H1 (cell line): ENCODE data around the gene SLC8A3. TPM values are rescaled to one million over a fixed set of nuclear protein-coding genes. Genes with fewer than 3 reads are reported as not detected.

ENCODE experiments used
- ASH2L ChIP-seq: fragments of 200-600, 300-600 bp; sonication (generic); IDR thresholded peaks from one replicate; pipeline ENCODE4 v1.7.1; 2017; ENCODE audit warnings: low read length
- JUND ChIP-seq: IDR thresholded peaks from 2 replicates; pipeline ENCODE4 v1.6.1; 2011; ENCODE audit warnings: mild to moderate bottlenecking, improper control_type of control experiment, low read length
- RNF2 ChIP-seq: fragments of 200-900, 300-1000 bp; sonication (generic); IDR thresholded peaks from 2 replicates; pipeline ENCODE4 v1.7.1; 2016; ENCODE audit warnings: borderline replicate concordance, low read depth, mild to moderate bottlenecking, antibody characterized with exemption, low read length; ENCODE audit not compliant: poor library complexity, severe bottlenecking; ENCODE audit errors: missing control alignments
- SUZ12 ChIP-seq: fragments of 200-600 bp; sonication (generic); IDR thresholded peaks from 2 replicates; pipeline ENCODE4 v1.6.1; 2012; ENCODE audit warnings: mild to moderate bottlenecking, inconsistent platforms, low read length, moderate library complexity, mixed read lengths
- polyA plus RNA-seq, 7 experiments: library from polyadenylated mRNA; depleted of rRNA in 3 of 7; stranded (reverse) in 5 of 7; unstranded in 2 of 7; fragments of >200 nt in 5 of 7; fragments of 200-250 nt in 2 of 7; gene quantifications; 1 replicate in 5 of 7; 2 replicates in 1 of 7; 4 replicates in 1 of 7; pipeline versions ENCODE4 v1.2.1 to v1.2.3, GENCODE V29; 2011 to 2013; ENCODE audit warnings: missing spikeins in 2 of 7, mixed read lengths in 2 of 7
- total RNA-seq: library from RNA; stranded (reverse); fragmentation: NEBNext Ultra II Directional; extraction: Animal tissue kit (Norgen Biotek cat#: 25700); gene quantifications from 2 replicates; pipeline ENCODE4 v1.2.1, GENCODE V29; 2021
- TF ChIP-seq, protein P1 (sequence below): IDR thresholded peaks from 2 replicates; pipeline ENCODE4 v1.6.1; 2012; ENCODE audit warnings: inconsistent platforms
- TF ChIP-seq, protein P2 (sequence below), 3 experiments: IDR thresholded peaks; 1 replicate in 2 of 3; 2 replicates in 1 of 3; pipeline versions ENCODE4 v1.5.1 to v1.6.1; 2011; ENCODE audit warnings: low read length in 3 of 3, mild to moderate bottlenecking in 3 of 3, inconsistent platforms in 2 of 3, low read depth in 1 of 3, moderate library complexity in 1 of 3; ENCODE audit not compliant: insufficient read depth in 1 of 3; ENCODE audit errors: control extremely low read depth in 1 of 3

SLC8A3 gene
- total and polyA plus RNA-seq, 2 of the 8 experiments (the other 6 are each of a cell fraction or from before 2014, with no cell fraction given) = 0.38 to 1.1 TPM

DNA sequence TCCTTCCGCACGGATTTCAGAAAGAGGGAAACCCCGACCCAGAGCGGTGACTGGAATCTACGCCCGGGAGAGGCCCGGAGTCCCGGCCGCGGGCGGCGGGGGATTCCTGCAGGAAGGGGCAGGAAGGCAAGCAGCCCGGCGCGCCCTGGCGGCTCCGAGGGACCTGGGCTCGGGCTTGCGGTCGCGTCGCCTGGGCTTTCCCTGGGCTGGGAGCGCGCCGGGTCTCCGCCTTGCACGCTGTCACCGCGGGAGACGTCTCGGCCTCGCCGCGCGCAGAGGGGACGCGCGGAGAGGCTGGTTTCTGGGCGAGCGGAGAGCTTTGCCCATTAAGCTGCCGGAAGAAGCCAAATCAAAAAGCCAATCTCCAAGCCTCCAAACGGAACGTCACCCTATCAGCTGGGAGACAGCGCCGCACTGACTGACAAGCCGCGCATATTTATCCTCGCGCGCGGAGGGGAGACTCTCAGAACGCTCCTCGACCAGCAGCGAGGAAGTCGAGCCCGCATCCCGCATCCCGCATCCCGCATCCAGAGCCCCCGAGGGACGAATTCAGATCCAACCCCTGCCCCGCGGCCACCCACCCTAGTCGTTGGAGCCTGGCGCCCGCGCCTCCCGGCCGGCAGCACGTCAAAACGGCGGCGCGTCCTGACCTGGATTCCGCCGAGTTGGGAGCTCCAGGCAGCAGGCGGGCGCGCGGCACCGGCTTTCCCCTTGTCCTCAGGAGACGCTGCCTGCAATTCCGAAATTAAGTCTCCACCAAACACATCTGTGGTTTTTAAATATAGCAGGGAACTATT is at the start of gene SLC8A3 (continued):
- TF ChIP-seq JUND = no peak
- TF ChIP-seq RNF2 = peak; percentile 34
- TF ChIP-seq, protein P1, sequence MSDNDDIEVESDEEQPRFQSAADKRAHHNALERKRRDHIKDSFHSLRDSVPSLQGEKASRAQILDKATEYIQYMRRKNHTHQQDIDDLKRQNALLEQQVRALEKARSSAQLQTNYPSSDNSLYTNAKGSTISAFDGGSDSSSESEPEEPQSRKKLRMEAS = peak; percentile 46; the same call in 1 of the 2 replicates
- peak; percentile 51 for TF ChIP-seq ASH2L
- TF ChIP-seq, protein P2, sequence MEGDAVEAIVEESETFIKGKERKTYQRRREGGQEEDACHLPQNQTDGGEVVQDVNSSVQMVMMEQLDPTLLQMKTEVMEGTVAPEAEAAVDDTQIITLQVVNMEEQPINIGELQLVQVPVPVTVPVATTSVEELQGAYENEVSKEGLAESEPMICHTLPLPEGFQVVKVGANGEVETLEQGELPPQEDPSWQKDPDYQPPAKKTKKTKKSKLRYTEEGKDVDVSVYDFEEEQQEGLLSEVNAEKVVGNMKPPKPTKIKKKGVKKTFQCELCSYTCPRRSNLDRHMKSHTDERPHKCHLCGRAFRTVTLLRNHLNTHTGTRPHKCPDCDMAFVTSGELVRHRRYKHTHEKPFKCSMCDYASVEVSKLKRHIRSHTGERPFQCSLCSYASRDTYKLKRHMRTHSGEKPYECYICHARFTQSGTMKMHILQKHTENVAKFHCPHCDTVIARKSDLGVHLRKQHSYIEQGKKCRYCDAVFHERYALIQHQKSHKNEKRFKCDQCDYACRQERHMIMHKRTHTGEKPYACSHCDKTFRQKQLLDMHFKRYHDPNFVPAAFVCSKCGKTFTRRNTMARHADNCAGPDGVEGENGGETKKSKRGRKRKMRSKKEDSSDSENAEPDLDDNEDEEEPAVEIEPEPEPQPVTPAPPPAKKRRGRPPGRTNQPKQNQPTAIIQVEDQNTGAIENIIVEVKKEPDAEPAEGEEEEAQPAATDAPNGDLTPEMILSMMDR (IDR thresholded peaks at IDR 0.05; ENCODE audit: control extremely low read depth in 1 of 3, insufficient read depth in 1 of 3, low read depth in 1 of 3, low read length in 3 of 3) = no peak
- TF ChIP-seq SUZ12 = peak; percentile 77
